ENCODE measurements around the gene MRPL14. TPM values are rescaled to one million over a fixed set of nuclear protein-coding genes. Genes with fewer than 3 reads are reported as not detected.

MRPL14 gene
- total RNA-seq, 4 donors from 2014 or later, result 45.7 to 74.3 (median 52.0) TPM

- intact Hi-C loops (cut with DNase I; ENCODE audit: low total_unique reads), result loop anchor here (5.0 kb wide), 2 partner anchors 357 to 412 kb away; no protein-coding TSS in a partner anchor
- peak in 1 of 3 donors; percentile 91 for TF ChIP-seq CTCF (IDR thresholded peaks at IDR 0.05)
- TF ChIP-seq POLR2A (IDR thresholded peaks at IDR 0.05), result no peak
- 20% methylated on average over 8 of the region's 8 CpGs for WGBS, 2 donors
- DNase-seq (ENCODE audit: low spot score in 2 of 2), result peak in 1 of 2 donors; percentile 84
- no peak overlapping the region for H3K4me3 ChIP-seq (ENCODE audit: low read depth, poor library complexity, severe bottlenecking)
These were observed 48.2 kb downstream of the MRPL14 start for GRCh38 chr6:44078827-44079671.

GRCh38 chr6:44078219-44078826 lies 48.9 kb downstream of the MRPL14 start:
- WGBS, 2 donors, result 89 to 94% methylated on average over 6 of the region's 6 CpGs
- intact Hi-C loops (cut with DNase I; ENCODE audit: low total_unique reads), result loop anchor here (5.0 kb wide), 2 partner anchors 356 to 411 kb away; no protein-coding TSS in a partner anchor
- DNase-seq (ENCODE audit: low spot score in 2 of 2), result peak in 1 of 2 donors; percentile 76
- TF ChIP-seq CTCF (IDR thresholded peaks at IDR 0.05) (no peak), POLR2A (IDR thresholded peaks at IDR 0.05) (no peak)
- H3K4me3 ChIP-seq (ENCODE audit: low read depth, poor library complexity, severe bottlenecking), result no peak overlapping the region

- WGBS, 2 donors, result 63 to 67% methylated on average over 8 of the region's 8 CpGs
- no peak overlapping the region for H3K4me3 ChIP-seq (ENCODE audit: low read depth, poor library complexity, severe bottlenecking)
- peak in 1 of 2 donors; percentile 74 for DNase-seq (ENCODE audit: low spot score in 2 of 2)
- TF ChIP-seq POLR2A (IDR thresholded peaks at IDR 0.05) (no peak), CTCF (IDR thresholded peaks at IDR 0.05) (no peak)
- intact Hi-C loops (cut with DNase I; ENCODE audit: low total_unique reads), result loop anchor here (2.0 to 5.0 kb wide), 3 partner anchors 309 to 410 kb away; no protein-coding TSS in a partner anchor
These were observed 49.9 kb downstream of the MRPL14 start for GRCh38 chr6:44077214-44077946.

GRCh38 chr6:44076356-44077213 lies 50.7 kb downstream of the MRPL14 start:
- no peak overlapping the region for H3K4me3 ChIP-seq (ENCODE audit: low read depth, poor library complexity, severe bottlenecking)
- DNase-seq (ENCODE audit: low spot score in 2 of 2), result no peak
- 15 to 19% methylated on average over 28 to 31 of the region's 49 CpGs for WGBS, 2 donors
- intact Hi-C loops (cut with DNase I; ENCODE audit: low total_unique reads), result loop anchor here (2.0 to 5.0 kb wide), 3 partner anchors 308 to 409 kb away; no protein-coding TSS in a partner anchor
- no peak for TF ChIP-seq POLR2A (IDR thresholded peaks at IDR 0.05)
- no peak for TF ChIP-seq CTCF (IDR thresholded peaks at IDR 0.05)
